BLaER1 (cell line): ENCODE measurements around the gene ETV5.

Source experiments
- H3K27ac ChIP-seq: shearing (Covaris generic); formaldehyde crosslinking; 2 replicates; pipeline ENCODE4 v1.8.1; 2022
- H3K27me3 ChIP-seq: shearing (Covaris generic); formaldehyde crosslinking; 2 replicates; pipeline ENCODE4 v1.8.1; 2022
- H3K36me3 ChIP-seq: shearing (Covaris generic); formaldehyde crosslinking; 2 replicates; pipeline ENCODE4 v1.8.1; 2022
- H3K4me1 ChIP-seq: shearing (Covaris generic); formaldehyde crosslinking; 2 replicates; pipeline ENCODE4 v1.8.1; 2022
- H3K4me2 ChIP-seq: shearing (Covaris generic); formaldehyde crosslinking; 2 replicates; pipeline ENCODE4 v1.8.1; 2022
- H3K4me3 ChIP-seq: shearing (Covaris generic); formaldehyde crosslinking; 2 replicates; pipeline ENCODE4 v1.8.1; 2022
- H3K9ac ChIP-seq: shearing (Covaris generic); formaldehyde crosslinking; 2 replicates; pipeline ENCODE4 v1.8.1; 2022
- H3K9me3 ChIP-seq: shearing (Covaris generic); formaldehyde crosslinking; 2 replicates; pipeline ENCODE4 v1.8.1; 2022
- H4K20me1 ChIP-seq: shearing (Covaris generic); formaldehyde crosslinking; 2 replicates; pipeline ENCODE4 v1.8.1; 2022
- Cebpa-rat ChIP-seq: shearing (Covaris generic); IDR thresholded peaks from 2 replicates; pipeline ENCODE4 v1.8.1; 2022

Gene ETV5

GRCh38 chr3:186014866-186015265, 94.0 kb downstream of the ETV5 start:
- no peaks in the 10 kb centered on the region for H4K20me1 ChIP-seq
- no peak for TF ChIP-seq Cebpa-rat
- H3K4me1 ChIP-seq, result peaks cover 11% of the 10 kb centered on the region; the same call in 1 of the 2 replicates
- no peak overlapping the region for H3K4me2 ChIP-seq
- H3K9me3 ChIP-seq, result peaks cover 39% of the 10 kb centered on the region
- no peak overlapping the region for H3K9ac ChIP-seq
- H3K27ac ChIP-seq, result no peak overlapping the region
- H3K4me3 ChIP-seq, result no peak overlapping the region
- H3K36me3 ChIP-seq, result peaks cover 9% of the 10 kb centered on the region; the same call in 1 of the 2 replicates
- no peaks in the 10 kb centered on the region for H3K27me3 ChIP-seq

GRCh38 chr3:186013312-186013711, 95.6 kb downstream of the ETV5 start:
- Histone ChIP-seq H3K4me2 (no peak overlapping the region), H3K36me3 (peaks cover 9% of the 10 kb centered on the region; the same call in 1 of the 2 replicates), H4K20me1 (no peaks in the 10 kb centered on the region), H3K9me3 (peaks cover 42% of the 10 kb centered on the region), H3K27me3 (no peaks in the 10 kb centered on the region), H3K9ac (no peak overlapping the region), H3K4me3 (no peak overlapping the region), H3K27ac (no peak overlapping the region), H3K4me1 (no peaks in the 10 kb centered on the region)
- TF ChIP-seq Cebpa-rat, result no peak

GRCh38 chr3:186012137-186012536, 96.8 kb downstream of the ETV5 start:
- H3K9me3 ChIP-seq, result peaks cover 35% of the 10 kb centered on the region
- peaks cover 7% of the 10 kb centered on the region; the same call in 1 of the 2 replicates for H3K36me3 ChIP-seq
- H3K4me3 ChIP-seq, result no peak overlapping the region
- no peaks in the 10 kb centered on the region for H4K20me1 ChIP-seq
- no peak for TF ChIP-seq Cebpa-rat
- H3K9ac ChIP-seq, result no peak overlapping the region
- no peak overlapping the region for H3K27ac ChIP-seq
- H3K27me3 ChIP-seq, result no peaks in the 10 kb centered on the region
- no peak overlapping the region for H3K4me2 ChIP-seq
- no peaks in the 10 kb centered on the region for H3K4me1 ChIP-seq

GRCh38 chr3:186004671-186005070, 104.2 kb downstream of the ETV5 start:
- H3K4me3 ChIP-seq, result no peak overlapping the region
- H3K9me3 ChIP-seq, result peaks cover 3% of the 10 kb centered on the region; the same call in 1 of the 2 replicates
- H3K4me2 ChIP-seq, result no peak overlapping the region
- H3K9ac ChIP-seq, result no peak overlapping the region
- H4K20me1 ChIP-seq, result no peaks in the 10 kb centered on the region
- no peak overlapping the region for H3K27ac ChIP-seq
- no peaks in the 10 kb centered on the region for H3K36me3 ChIP-seq
- TF ChIP-seq Cebpa-rat, result no peak
- no peaks in the 10 kb centered on the region for H3K4me1 ChIP-seq
- no peaks in the 10 kb centered on the region for H3K27me3 ChIP-seq

GRCh38 chr3:186004209-186004608, 104.7 kb downstream of the ETV5 start:
- H4K20me1 ChIP-seq, result no peaks in the 10 kb centered on the region
- no peaks in the 10 kb centered on the region for H3K36me3 ChIP-seq
- no peaks in the 10 kb centered on the region for H3K4me1 ChIP-seq
- no peak overlapping the region for H3K4me3 ChIP-seq
- H3K27ac ChIP-seq, result no peak overlapping the region
- peaks cover 3% of the 10 kb centered on the region; the same call in 1 of the 2 replicates for H3K9me3 ChIP-seq
- H3K4me2 ChIP-seq, result no peak overlapping the region
- no peak overlapping the region for H3K9ac ChIP-seq
- no peak for TF ChIP-seq Cebpa-rat
- H3K27me3 ChIP-seq, result no peaks in the 10 kb centered on the region

GRCh38 chr3:186003610-186004009, 105.3 kb downstream of the ETV5 start:
- no peak for TF ChIP-seq Cebpa-rat
- no peak overlapping the region for H3K4me3 ChIP-seq
- no peak overlapping the region for H3K9ac ChIP-seq
- H3K4me1 ChIP-seq, result no peaks in the 10 kb centered on the region
- no peaks in the 10 kb centered on the region for H3K27me3 ChIP-seq
- no peaks in the 10 kb centered on the region for H4K20me1 ChIP-seq
- no peak overlapping the region for H3K27ac ChIP-seq
- H3K4me2 ChIP-seq, result no peak overlapping the region
- no peaks in the 10 kb centered on the region for H3K36me3 ChIP-seq
- peaks cover 1% of the 10 kb centered on the region; the same call in 1 of the 2 replicates for H3K9me3 ChIP-seq

GRCh38 chr3:186002884-186003472, 105.9 kb downstream of the ETV5 start:
- Histone ChIP-seq H3K4me1 (no peaks in the 10 kb centered on the region), H3K9me3 (no peaks in the 10 kb centered on the region), H3K27ac (no peak overlapping the region), H4K20me1 (no peaks in the 10 kb centered on the region), H3K9ac (no peak overlapping the region), H3K4me3 (no peak overlapping the region), H3K36me3 (no peaks in the 10 kb centered on the region), H3K4me2 (no peak overlapping the region), H3K27me3 (no peaks in the 10 kb centered on the region)
- TF ChIP-seq Cebpa-rat, result no peak

- no peak for TF ChIP-seq Cebpa-rat
- Histone ChIP-seq H3K36me3 (no peaks in the 10 kb centered on the region), H3K4me3 (no peak overlapping the region), H3K4me1 (no peaks in the 10 kb centered on the region), H3K9me3 (no peaks in the 10 kb centered on the region), H4K20me1 (no peaks in the 10 kb centered on the region), H3K4me2 (no peak overlapping the region), H3K9ac (no peak overlapping the region), H3K27ac (no peak overlapping the region), H3K27me3 (no peaks in the 10 kb centered on the region)
These were observed 107.0 kb downstream of the ETV5 start for GRCh38 chr3:186001842-186002241.

GRCh38 chr3:185999221-185999620, 109.7 kb downstream of the ETV5 start:
- no peaks in the 10 kb centered on the region for H3K9me3 ChIP-seq
- no peaks in the 10 kb centered on the region for H3K27me3 ChIP-seq
- H3K36me3 ChIP-seq, result no peaks in the 10 kb centered on the region
- no peak overlapping the region for H3K27ac ChIP-seq
- H3K4me3 ChIP-seq, result no peak overlapping the region
- TF ChIP-seq Cebpa-rat, result no peak
- H4K20me1 ChIP-seq, result no peaks in the 10 kb centered on the region
- H3K9ac ChIP-seq, result no peak overlapping the region
- H3K4me2 ChIP-seq, result no peak overlapping the region
- peaks cover 3% of the 10 kb centered on the region for H3K4me1 ChIP-seq

- Histone ChIP-seq H3K4me2 (no peak overlapping the region), H3K27me3 (no peaks in the 10 kb centered on the region), H3K36me3 (no peaks in the 10 kb centered on the region), H4K20me1 (no peaks in the 10 kb centered on the region), H3K27ac (no peak overlapping the region), H3K4me3 (no peak overlapping the region), H3K4me1 (peaks cover 14% of the 10 kb centered on the region), H3K9ac (no peak overlapping the region), H3K9me3 (no peaks in the 10 kb centered on the region)
- no peak for TF ChIP-seq Cebpa-rat
These were observed 110.8 kb downstream of the ETV5 start for GRCh38 chr3:185998136-185998535.

- no peak overlapping the region for H3K27ac ChIP-seq
- no peak for TF ChIP-seq Cebpa-rat
- H3K9ac ChIP-seq, result no peak overlapping the region
- no peaks in the 10 kb centered on the region for H3K9me3 ChIP-seq
- no peaks in the 10 kb centered on the region for H3K36me3 ChIP-seq
- no peak overlapping the region for H3K4me3 ChIP-seq
- peaks cover 20% of the 10 kb centered on the region for H3K4me1 ChIP-seq
- no peaks in the 10 kb centered on the region for H4K20me1 ChIP-seq
- no peak overlapping the region for H3K4me2 ChIP-seq
- H3K27me3 ChIP-seq, result no peaks in the 10 kb centered on the region
These were observed 111.8 kb downstream of the ETV5 start for GRCh38 chr3:185997130-185997529.
